Measurements from ENCODE around the gene MAP6D1. TPM values are rescaled to one million over a fixed set of nuclear protein-coding genes. Genes with fewer than 3 reads are reported as not detected.

Gene MAP6D1
- polyA plus RNA-seq, 1 donor from 2014 or later = 3.1 TPM

- H3K79me2 ChIP-seq (replicated peaks; ENCODE audit: insufficient read depth, low read length) = no peaks in the 10 kb centered on the region
- no peaks in the 10 kb centered on the region for H3K27me3 ChIP-seq (ENCODE audit: insufficient read depth, low read depth, low read length)
- no peak overlapping the region for H3K9ac ChIP-seq (ENCODE audit: low read length)
- H3K36me3 ChIP-seq (ENCODE audit: insufficient read depth, low read length) = peaks cover 13% of the 10 kb centered on the region
- H3K9me3 ChIP-seq (ENCODE audit: low read length) = no peaks in the 10 kb centered on the region
- H4K20me1 ChIP-seq (ENCODE audit: insufficient read depth) = no peaks in the 10 kb centered on the region
- H3K4me2 ChIP-seq (ENCODE audit: low read length) = no peak overlapping the region
- TF ChIP-seq MXI1 (conservative IDR thresholded peaks at IDR 0.05; ENCODE audit: poor library complexity, severe bottlenecking) = no peak
- TF ChIP-seq SMC3 (conservative IDR thresholded peaks at IDR 0.05; ENCODE audit: poor library complexity) = no peak
- no peak overlapping the region for H3K4me3 ChIP-seq (ENCODE audit: low read length)
- no peaks in the 10 kb centered on the region for H3F3A ChIP-seq (ENCODE audit: insufficient read depth, low read length, poor library complexity, severe bottlenecking)
- H2AFZ ChIP-seq (ENCODE audit: low read depth, low read length) = no peak overlapping the region
- H3K27ac ChIP-seq (ENCODE audit: low read length) = no peak overlapping the region
- no peaks in the 10 kb centered on the region for H3K9me2 ChIP-seq (ENCODE audit: insufficient read depth, low read length)
Observed at GRCh38 chr3:183799461-183799860, 25.9 kb downstream of the MAP6D1 start.

- H3K9ac ChIP-seq (ENCODE audit: low read length) = no peak overlapping the region
- no peak overlapping the region for H3K27ac ChIP-seq (ENCODE audit: low read length)
- H3K36me3 ChIP-seq (ENCODE audit: insufficient read depth, low read length) = peaks cover 13% of the 10 kb centered on the region
- TF ChIP-seq EP300 (conservative IDR thresholded peaks at IDR 0.05; ENCODE audit: poor library complexity, severe bottlenecking) (no peak), EZH2 (IDR thresholded peaks at IDR 0.05; ENCODE audit: borderline replicate concordance, insufficient read depth, low read length, poor library complexity, severe bottlenecking) (no peak), CTCF (IDR thresholded peaks at IDR 0.05; ENCODE audit: poor library complexity, severe bottlenecking) (no peak), TAF1 (IDR thresholded peaks at IDR 0.05; ENCODE audit: low read depth) (no peak), POLR2AphosphoS5 (IDR thresholded peaks at IDR 0.05) (no peak), REST (IDR thresholded peaks at IDR 0.05; ENCODE audit: borderline replicate concordance) (no peak), SMC3 (conservative IDR thresholded peaks at IDR 0.05; ENCODE audit: poor library complexity) (no peak), MXI1 (conservative IDR thresholded peaks at IDR 0.05; ENCODE audit: poor library complexity, severe bottlenecking) (no peak), RAD21 (conservative IDR thresholded peaks at IDR 0.05) (no peak)
- H2AFZ ChIP-seq (ENCODE audit: low read depth, low read length) = no peak overlapping the region
- H3K27me3 ChIP-seq (ENCODE audit: insufficient read depth, low read depth, low read length) = no peaks in the 10 kb centered on the region
- H3K4me3 ChIP-seq (ENCODE audit: low read length) = no peak overlapping the region
- no peaks in the 10 kb centered on the region for H4K20me1 ChIP-seq (ENCODE audit: insufficient read depth)
- no peak overlapping the region for H3K4me2 ChIP-seq (ENCODE audit: low read length)
- no peaks in the 10 kb centered on the region for H3K79me2 ChIP-seq (replicated peaks; ENCODE audit: insufficient read depth, low read length)
- H3K9me2 ChIP-seq (ENCODE audit: insufficient read depth, low read length) = no peaks in the 10 kb centered on the region
- H3F3A ChIP-seq (ENCODE audit: insufficient read depth, low read length, poor library complexity, severe bottlenecking) = no peaks in the 10 kb centered on the region
- no peaks in the 10 kb centered on the region for H3K9me3 ChIP-seq (ENCODE audit: low read length)
Observed at GRCh38 chr3:183797996-183798395, 27.4 kb downstream of the MAP6D1 start.

- no peaks in the 10 kb centered on the region for H4K20me1 ChIP-seq (ENCODE audit: insufficient read depth)
- no peak overlapping the region for H3K4me3 ChIP-seq (ENCODE audit: low read length)
- no peaks in the 10 kb centered on the region for H3K9me2 ChIP-seq (ENCODE audit: insufficient read depth, low read length)
- TF ChIP-seq CTCF (IDR thresholded peaks at IDR 0.05; ENCODE audit: poor library complexity, severe bottlenecking) (no peak), EZH2 (IDR thresholded peaks at IDR 0.05; ENCODE audit: borderline replicate concordance, insufficient read depth, low read length, poor library complexity, severe bottlenecking) (no peak), REST (IDR thresholded peaks at IDR 0.05; ENCODE audit: borderline replicate concordance) (no peak), MXI1 (conservative IDR thresholded peaks at IDR 0.05; ENCODE audit: poor library complexity, severe bottlenecking) (no peak), RAD21 (conservative IDR thresholded peaks at IDR 0.05) (no peak), EP300 (conservative IDR thresholded peaks at IDR 0.05; ENCODE audit: poor library complexity, severe bottlenecking) (no peak), SMC3 (conservative IDR thresholded peaks at IDR 0.05; ENCODE audit: poor library complexity) (no peak), TAF1 (IDR thresholded peaks at IDR 0.05; ENCODE audit: low read depth) (no peak), POLR2AphosphoS5 (IDR thresholded peaks at IDR 0.05) (no peak)
- no peak overlapping the region for H3K4me2 ChIP-seq (ENCODE audit: low read length)
- no peaks in the 10 kb centered on the region for H3K79me2 ChIP-seq (replicated peaks; ENCODE audit: insufficient read depth, low read length)
- H3F3A ChIP-seq (ENCODE audit: insufficient read depth, low read length, poor library complexity, severe bottlenecking) = no peaks in the 10 kb centered on the region
- H3K9me3 ChIP-seq (ENCODE audit: low read length) = no peaks in the 10 kb centered on the region
- no peak overlapping the region for H3K9ac ChIP-seq (ENCODE audit: low read length)
- peaks cover 13% of the 10 kb centered on the region for H3K36me3 ChIP-seq (ENCODE audit: insufficient read depth, low read length)
- no peaks in the 10 kb centered on the region for H3K27me3 ChIP-seq (ENCODE audit: insufficient read depth, low read depth, low read length)
- no peak overlapping the region for H3K27ac ChIP-seq (ENCODE audit: low read length)
- H2AFZ ChIP-seq (ENCODE audit: low read depth, low read length) = no peak overlapping the region
Observed at GRCh38 chr3:183796372-183796771, 29.0 kb downstream of the MAP6D1 start.

Measured in neural cell (in vitro differentiated cells).